Mesodermal cell (in vitro differentiated cells): Measurements from ENCODE around the gene TMEM63A.

Experiments used
- H3K27ac ChIP-seq: 2 replicates; pipeline ENCODE4 v1.7.0; 2013; ENCODE audit warnings: mild to moderate bottlenecking, low read depth, low read length, moderate library complexity; ENCODE audit not compliant: severe bottlenecking
- H3K36me3 ChIP-seq: 2 replicates; pipeline ENCODE4 v1.7.1; 2013; ENCODE audit warnings: mild to moderate bottlenecking, low read length, moderate library complexity; ENCODE audit not compliant: control insufficient read depth, insufficient read depth
- H3K4me1 ChIP-seq: one replicate; pipeline ENCODE4 v1.7.1; 2013; ENCODE audit warnings: mild to moderate bottlenecking, low read length; ENCODE audit not compliant: insufficient read depth, control insufficient read depth, poor library complexity, severe bottlenecking
- H3K4me3 ChIP-seq: 2 replicates; pipeline ENCODE4 v1.7.0; 2013; ENCODE audit warnings: low read length, control low read depth, mild to moderate bottlenecking; ENCODE audit not compliant: insufficient read depth, poor library complexity, severe bottlenecking; ENCODE audit errors: extremely low read depth
- H3K9me3 ChIP-seq: 2 replicates; pipeline ENCODE4 v1.7.1; 2013; ENCODE audit warnings: mild to moderate bottlenecking, low read length, moderate library complexity; ENCODE audit not compliant: control insufficient read depth
- WGBS, 2 experiments: methylation state at CpG; one replicate each; pipeline ENCODE4 v1.1.5; 2013; ENCODE audit warnings: missing lambda C conversion rate in 2 of 2; ENCODE audit not compliant: insufficient coverage in 2 of 2; 5-methylcytosine and 5-hydroxymethylcytosine counted together

TMEM63A gene

DNA sequence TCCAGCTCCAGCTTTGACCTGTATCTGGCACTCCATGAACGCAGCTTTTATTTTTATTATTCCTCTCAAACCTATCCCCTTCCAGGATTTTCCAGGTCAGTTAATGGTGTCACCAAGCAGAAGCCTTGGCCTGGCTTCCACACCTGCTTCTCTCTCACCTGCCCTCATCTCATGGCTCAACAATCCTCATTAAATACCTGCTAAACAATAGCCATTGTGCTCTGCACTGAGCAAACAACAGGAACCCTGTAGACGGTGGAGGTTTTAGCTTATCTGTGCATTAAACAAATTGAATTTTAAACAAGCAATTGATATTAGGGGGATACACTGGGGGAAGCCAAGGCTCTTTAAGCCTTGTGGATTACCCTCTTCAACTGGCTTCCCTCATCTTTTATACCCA is 26.6 kb upstream of the TMEM63A start:
- no peaks in the 10 kb centered on the region for H3K9me3 ChIP-seq
- no peaks in the 10 kb centered on the region for H3K36me3 ChIP-seq
- H3K4me3 ChIP-seq = no peak overlapping the region
- 90 to 100% methylated on average over 1 of the region's 2 CpGs for WGBS, 2 experiments
- H3K4me1 ChIP-seq = no peaks in the 10 kb centered on the region
- no peak overlapping the region for H3K27ac ChIP-seq

GRCh38 chr1:225908013-225908640 is 25.9 kb upstream of the TMEM63A start:
- Histone ChIP-seq H3K36me3 (no peaks in the 10 kb centered on the region), H3K4me3 (no peak overlapping the region), H3K4me1 (no peaks in the 10 kb centered on the region), H3K27ac (no peak overlapping the region), H3K9me3 (no peaks in the 10 kb centered on the region)
- 88 to 95% methylated on average over 5 of the region's 5 CpGs for WGBS, 2 experiments

GRCh38 chr1:225907341-225907740 is 25.2 kb upstream of the TMEM63A start:
- WGBS, 2 experiments = 92 to 95% methylated on average over 5 to 6 of the region's 7 CpGs
- Histone ChIP-seq H3K27ac (no peak overlapping the region), H3K4me1 (no peaks in the 10 kb centered on the region), H3K9me3 (no peaks in the 10 kb centered on the region), H3K4me3 (no peak overlapping the region), H3K36me3 (no peaks in the 10 kb centered on the region)

GRCh38 chr1:225906467-225906866 is 24.3 kb upstream of the TMEM63A start:
- no peaks in the 10 kb centered on the region for H3K36me3 ChIP-seq
- no peaks in the 10 kb centered on the region for H3K4me1 ChIP-seq
- H3K4me3 ChIP-seq = no peak overlapping the region
- H3K9me3 ChIP-seq = no peaks in the 10 kb centered on the region
- no peak overlapping the region for H3K27ac ChIP-seq
- WGBS, 2 experiments = 92 to 97% methylated on average over 6 of the region's 6 CpGs

DNA sequence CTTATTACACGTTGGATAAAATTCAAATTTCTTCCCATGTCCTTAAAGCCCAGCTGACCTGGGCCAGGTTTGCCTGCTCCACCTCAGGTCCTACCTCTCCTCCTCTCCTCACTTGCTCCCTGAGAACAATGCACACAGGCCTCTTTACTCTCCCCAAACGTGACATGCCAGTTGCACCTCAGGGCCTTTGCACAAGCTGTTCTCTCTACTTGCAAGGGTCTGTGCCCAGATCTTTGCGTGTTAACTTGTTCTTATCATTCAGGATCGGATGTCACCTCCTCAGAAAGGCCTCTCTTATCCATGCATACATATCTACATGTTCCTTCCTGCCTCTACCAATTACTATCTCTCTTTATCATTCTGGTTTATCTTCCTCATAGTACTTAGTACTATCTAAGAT is 21.4 kb upstream of the TMEM63A start:
- no peak overlapping the region for H3K27ac ChIP-seq
- H3K4me3 ChIP-seq = no peak overlapping the region
- no peaks in the 10 kb centered on the region for H3K36me3 ChIP-seq
- 81 to 91% methylated on average over 4 of the region's 4 CpGs for WGBS, 2 experiments
- no peaks in the 10 kb centered on the region for H3K9me3 ChIP-seq
- peaks cover 6% of the 10 kb centered on the region for H3K4me1 ChIP-seq

GRCh38 chr1:225899044-225899925 is 17.1 kb upstream of the TMEM63A start:
- Histone ChIP-seq H3K36me3 (no peaks in the 10 kb centered on the region), H3K4me3 (no peak overlapping the region), H3K27ac (no peak overlapping the region), H3K4me1 (peaks cover 6% of the 10 kb centered on the region), H3K9me3 (no peaks in the 10 kb centered on the region)
- WGBS, 2 experiments = 7 to 19% methylated on average over 3 to 4 of the region's 4 CpGs

DNA sequence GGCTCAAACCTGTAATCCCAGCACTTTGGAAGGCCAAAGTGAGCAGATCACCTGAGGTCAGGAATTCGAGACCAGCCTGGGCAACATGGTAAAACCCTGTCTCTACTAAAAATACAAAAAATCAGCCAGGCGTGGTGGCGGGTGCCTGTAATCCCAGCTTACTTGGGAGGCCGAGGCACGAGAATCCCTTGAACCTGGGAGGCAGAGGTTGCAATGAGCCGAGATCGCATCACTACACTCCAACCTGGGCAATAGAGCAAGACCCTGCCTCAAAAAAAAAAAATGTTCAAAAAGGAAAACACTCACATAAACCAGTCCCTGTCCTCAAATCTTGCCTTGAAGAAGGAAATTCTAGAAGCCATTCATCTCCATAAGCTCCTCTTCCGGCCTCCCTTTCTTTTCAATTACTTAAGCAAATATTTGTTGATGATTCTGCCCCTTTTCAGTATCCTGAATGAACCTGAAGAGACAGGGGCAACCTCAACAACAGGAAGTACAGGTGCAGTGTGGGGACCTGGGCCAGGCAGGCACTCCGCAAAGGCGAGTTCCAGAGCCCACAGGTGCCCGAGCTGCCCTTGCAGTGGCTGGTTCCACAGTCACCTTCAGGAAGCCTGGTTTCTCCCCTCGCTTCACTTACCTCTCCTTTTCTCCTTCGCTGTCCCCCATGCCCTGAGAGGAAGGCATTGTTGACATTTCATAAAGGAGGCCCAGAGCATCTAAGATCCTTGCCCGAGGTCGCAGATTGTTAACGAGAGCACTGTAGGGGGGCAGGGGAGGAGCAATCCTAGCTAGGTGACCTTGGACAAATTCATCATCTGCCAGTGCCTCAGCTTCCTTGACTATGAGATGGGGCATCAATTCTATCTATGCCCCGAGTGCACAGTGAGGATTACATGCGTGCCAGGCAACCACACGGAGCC is 15.7 kb upstream of the TMEM63A start:
- no peak overlapping the region for H3K27ac ChIP-seq
- H3K4me3 ChIP-seq = no peak overlapping the region
- peaks cover 6% of the 10 kb centered on the region for H3K4me1 ChIP-seq
- H3K9me3 ChIP-seq = no peaks in the 10 kb centered on the region
- H3K36me3 ChIP-seq = no peaks in the 10 kb centered on the region
- WGBS, 2 experiments = 81 to 91% methylated on average over 15 to 16 of the region's 19 CpGs

- Histone ChIP-seq H3K27ac (no peak overlapping the region), H3K9me3 (no peaks in the 10 kb centered on the region), H3K4me3 (no peak overlapping the region), H3K4me1 (peaks cover 6% of the 10 kb centered on the region), H3K36me3 (no peaks in the 10 kb centered on the region)
- WGBS, 2 experiments = 66 to 78% methylated on average over 7 of the region's 7 CpGs
Observed at GRCh38 chr1:225896937-225897549, 14.9 kb upstream of the TMEM63A start.

- H3K27ac ChIP-seq = no peak overlapping the region
- H3K4me1 ChIP-seq = peaks cover 6% of the 10 kb centered on the region
- WGBS, 2 experiments = 100% methylated on average over 2 of the region's 5 CpGs; no CpG with 5 or more reads in 1 of the 2 experiments
- no peaks in the 10 kb centered on the region for H3K9me3 ChIP-seq
- no peak overlapping the region for H3K4me3 ChIP-seq
- H3K36me3 ChIP-seq = no peaks in the 10 kb centered on the region
Observed at GRCh38 chr1:225896494-225896893, 14.3 kb upstream of the TMEM63A start.

- 88 to 94% methylated on average over 5 of the region's 6 CpGs for WGBS, 2 experiments
- H3K27ac ChIP-seq = no peak overlapping the region
Observed at GRCh38 chr1:225892307-225892706, 10.1 kb upstream of the TMEM63A start.

More at GRCh38 chr1:225892307-225892706, 10.1 kb upstream of the TMEM63A start:
- Histone ChIP-seq H3K36me3 (no peaks in the 10 kb centered on the region), H3K4me1 (peaks cover 3% of the 10 kb centered on the region), H3K9me3 (no peaks in the 10 kb centered on the region), H3K4me3 (no peak overlapping the region)
